ENCODE data around the gene SPON2. TPM values are rescaled to one million over a fixed set of nuclear protein-coding genes. Genes with fewer than 3 reads are reported as not detected.

Gene SPON2
- total RNA-seq, 3 donors from 2014 or later = 1.4 to 2.1 (median 2.1) TPM

GRCh38 chr4:1204828-1205585 lies 32.6 kb upstream of the SPON2 start:
- Mint-ChIP-seq H3K27me3 (ENCODE audit: low read depth) (no peaks in the 10 kb centered on the region), H3K36me3 (ENCODE audit: insufficient read depth) (no peaks in the 10 kb centered on the region), H3K4me3 (no peak overlapping the region), H3K9me3 (no peaks in the 10 kb centered on the region), H3K4me1 (ENCODE audit: low read depth) (peaks cover 46% of the 10 kb centered on the region)
- DNase-seq (peak; percentile 3), ATAC-seq (no peak)

DNA sequence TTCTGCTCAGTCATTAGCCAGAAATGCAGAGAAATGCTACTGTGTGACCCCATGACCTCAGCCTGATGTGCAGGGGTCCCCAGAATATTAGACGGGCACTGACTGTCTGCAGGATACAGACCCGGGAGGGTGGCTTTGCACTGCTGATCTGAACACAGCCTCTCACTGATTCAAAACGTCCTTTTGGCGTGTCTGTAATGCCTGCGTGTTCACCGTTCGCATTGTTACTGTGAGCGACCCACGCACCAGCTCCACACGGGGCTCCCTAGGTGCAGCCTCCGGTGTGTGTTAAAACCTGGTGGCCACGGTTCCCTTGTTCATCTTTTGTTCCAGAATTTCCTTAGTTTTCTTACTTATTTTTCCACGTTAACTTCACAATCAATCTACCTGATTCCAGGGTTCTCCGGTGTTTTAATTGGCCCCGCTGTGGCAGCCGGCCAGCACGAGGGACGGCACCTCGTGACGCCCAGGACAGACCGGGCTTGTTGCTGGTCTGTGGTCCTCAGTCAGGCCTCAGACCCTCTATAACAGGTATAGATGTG lies 32.0 kb upstream of the SPON2 start:
- peaks cover 48% of the 10 kb centered on the region for H3K4me1 Mint-ChIP-seq (ENCODE audit: low read depth)
- H3K36me3 Mint-ChIP-seq (ENCODE audit: insufficient read depth) = no peaks in the 10 kb centered on the region
- H3K4me3 Mint-ChIP-seq = no peak overlapping the region
- H3K9me3 Mint-ChIP-seq = no peaks in the 10 kb centered on the region
- DNase-seq = no peak
- H3K27me3 Mint-ChIP-seq (ENCODE audit: low read depth) = no peaks in the 10 kb centered on the region
- ATAC-seq = no peak

GRCh38 chr4:1203026-1203616 lies 30.7 kb upstream of the SPON2 start:
- Mint-ChIP-seq H3K4me3 (no peak overlapping the region), H3K27me3 (ENCODE audit: low read depth) (no peaks in the 10 kb centered on the region), H3K4me1 (ENCODE audit: low read depth) (peaks cover 50% of the 10 kb centered on the region), H3K36me3 (ENCODE audit: insufficient read depth) (no peaks in the 10 kb centered on the region), H3K9me3 (no peaks in the 10 kb centered on the region)
- ATAC-seq (no peak), DNase-seq (peak; percentile 3)

DNA sequence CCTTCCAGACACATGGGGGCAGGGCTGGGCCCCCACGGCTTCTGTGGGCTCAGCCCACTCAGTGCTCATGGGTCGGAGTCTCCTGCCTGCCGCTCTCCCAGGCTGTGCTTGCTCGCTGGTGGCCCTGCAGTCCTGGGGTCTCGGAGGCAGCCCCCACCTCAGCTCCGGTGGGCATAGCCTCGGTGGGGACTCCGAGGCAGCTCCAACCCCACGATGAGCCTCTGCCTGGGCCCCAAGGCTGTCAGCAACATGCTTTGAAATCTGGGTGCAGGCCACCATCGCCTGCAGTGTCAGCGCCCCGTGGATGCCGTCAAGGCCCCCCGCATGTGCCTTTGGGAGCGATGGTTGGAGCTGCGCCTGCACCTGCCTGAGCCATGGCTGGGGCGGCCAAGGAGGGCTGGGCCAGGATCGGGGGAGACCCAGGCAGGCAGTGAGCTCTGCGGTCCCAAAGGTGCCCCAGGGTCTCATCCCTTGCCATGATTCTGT lies 30.2 kb upstream of the SPON2 start:
- Mint-ChIP-seq H3K36me3 (ENCODE audit: insufficient read depth) (no peaks in the 10 kb centered on the region), H3K4me3 (peak overlapping the region; percentile 77), H3K27me3 (ENCODE audit: low read depth) (no peaks in the 10 kb centered on the region), H3K4me1 (ENCODE audit: low read depth) (peaks cover 52% of the 10 kb centered on the region), H3K9me3 (no peaks in the 10 kb centered on the region)
- DNase-seq (peak; percentile 3), ATAC-seq (no peak)

DNA sequence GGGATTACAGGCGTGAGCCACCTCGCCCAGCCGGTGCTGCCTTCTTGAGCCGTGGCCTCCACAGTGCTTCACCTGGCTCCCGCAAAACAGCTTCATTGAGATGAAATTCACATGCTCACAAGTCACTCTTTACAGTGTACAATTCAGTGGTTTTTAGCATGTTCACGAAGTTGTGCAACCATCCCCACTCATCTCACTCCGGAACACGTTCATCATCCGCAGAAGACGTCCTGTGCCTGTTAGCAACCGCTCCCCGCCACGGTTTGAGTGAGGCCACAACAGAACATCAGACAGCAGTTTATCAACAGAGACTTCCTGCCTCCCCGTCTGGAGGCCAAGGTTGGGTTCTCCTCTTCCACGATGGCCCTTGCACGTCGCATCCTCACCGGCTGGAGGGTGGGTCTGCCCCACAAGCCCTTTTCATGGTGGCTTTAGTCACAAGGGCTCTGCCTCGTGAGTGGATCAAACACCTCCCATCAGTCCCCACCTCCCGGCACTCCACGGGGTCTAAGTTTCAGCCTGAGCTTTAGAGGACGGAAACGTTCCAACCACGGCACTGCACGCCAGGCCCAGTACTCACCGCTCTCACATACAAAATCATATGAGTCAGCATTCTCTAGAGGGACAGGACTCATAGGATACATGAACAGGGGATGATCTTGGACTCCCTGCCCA lies 29.6 kb upstream of the SPON2 start:
- Mint-ChIP-seq H3K4me1 (ENCODE audit: low read depth) (peaks cover 55% of the 10 kb centered on the region), H3K36me3 (ENCODE audit: insufficient read depth) (peaks cover 3% of the 10 kb centered on the region), H3K4me3 (peak overlapping the region; percentile 77), H3K9me3 (no peaks in the 10 kb centered on the region), H3K27me3 (ENCODE audit: low read depth) (no peaks in the 10 kb centered on the region)
- ATAC-seq (peak; percentile 82 to 84), DNase-seq (peak; percentile 67)

- Mint-ChIP-seq H3K4me1 (ENCODE audit: low read depth) (peaks cover 57% of the 10 kb centered on the region), H3K4me3 (peak overlapping the region; percentile 77), H3K27me3 (ENCODE audit: low read depth) (no peaks in the 10 kb centered on the region), H3K36me3 (ENCODE audit: insufficient read depth) (peaks cover 3% of the 10 kb centered on the region), H3K9me3 (no peaks in the 10 kb centered on the region)
- DNase-seq = peak; percentile 4
- ATAC-seq = peak in 1 of 2 donors; percentile 1
Observed at GRCh38 chr4:1200425-1201035, 28.1 kb upstream of the SPON2 start.

GRCh38 chr4:1199556-1200331 lies 27.4 kb upstream of the SPON2 start:
- peak overlapping the region; percentile 77 for H3K4me3 Mint-ChIP-seq
- H3K36me3 Mint-ChIP-seq (ENCODE audit: insufficient read depth) = peaks cover 3% of the 10 kb centered on the region
- no peak for DNase-seq
- no peaks in the 10 kb centered on the region for H3K9me3 Mint-ChIP-seq
- peaks cover 55% of the 10 kb centered on the region for H3K4me1 Mint-ChIP-seq (ENCODE audit: low read depth)
- ATAC-seq = no peak
- H3K27me3 Mint-ChIP-seq (ENCODE audit: low read depth) = no peaks in the 10 kb centered on the region

GRCh38 chr4:1198098-1198844 lies 25.9 kb upstream of the SPON2 start:
- Mint-ChIP-seq H3K27me3 (ENCODE audit: low read depth) (no peaks in the 10 kb centered on the region), H3K9me3 (no peaks in the 10 kb centered on the region), H3K4me3 (no peak overlapping the region), H3K36me3 (ENCODE audit: insufficient read depth) (peaks cover 3% of the 10 kb centered on the region), H3K4me1 (ENCODE audit: low read depth) (peaks cover 41% of the 10 kb centered on the region)
- DNase-seq = no peak
- ATAC-seq = no peak

GRCh38 chr4:1196421-1197183 lies 24.2 kb upstream of the SPON2 start:
- Mint-ChIP-seq H3K4me1 (ENCODE audit: low read depth) (peaks cover 26% of the 10 kb centered on the region), H3K4me3 (no peak overlapping the region), H3K36me3 (ENCODE audit: insufficient read depth) (peaks cover 3% of the 10 kb centered on the region), H3K9me3 (no peaks in the 10 kb centered on the region), H3K27me3 (ENCODE audit: low read depth) (no peaks in the 10 kb centered on the region)
- DNase-seq = no peak
- no peak for ATAC-seq

GRCh38 chr4:1195891-1196401 lies 23.6 kb upstream of the SPON2 start:
- Mint-ChIP-seq H3K36me3 (ENCODE audit: insufficient read depth) (peaks cover 3% of the 10 kb centered on the region), H3K9me3 (no peaks in the 10 kb centered on the region), H3K4me3 (no peak overlapping the region), H3K4me1 (ENCODE audit: low read depth) (peaks cover 21% of the 10 kb centered on the region), H3K27me3 (ENCODE audit: low read depth) (no peaks in the 10 kb centered on the region)
- no peak for DNase-seq
- ATAC-seq = no peak

- H3K9me3 Mint-ChIP-seq = no peaks in the 10 kb centered on the region
- ATAC-seq (no peak), DNase-seq (no peak)
- H3K4me1 Mint-ChIP-seq (ENCODE audit: low read depth) = peaks cover 15% of the 10 kb centered on the region
- H3K36me3 Mint-ChIP-seq (ENCODE audit: insufficient read depth) = peaks cover 3% of the 10 kb centered on the region
- H3K27me3 Mint-ChIP-seq (ENCODE audit: low read depth) = no peaks in the 10 kb centered on the region
- H3K4me3 Mint-ChIP-seq = no peak overlapping the region
Observed at GRCh38 chr4:1195109-1195671, 22.8 kb upstream of the SPON2 start.
